Measurements from ENCODE around the gene PNMA3. TPM values are rescaled to one million over a fixed set of nuclear protein-coding genes. Genes with fewer than 3 reads are reported as not detected.

The PNMA3 gene
- total and polyA plus RNA-seq, 2 donors from 2014 or later: 1.7 to 4.3 TPM

GRCh38 chrX:153029162-153029561 lies 27.1 kb upstream of the PNMA3 start:
- H3K27me3 ChIP-seq (ENCODE audit: control insufficient read depth, insufficient read depth, low read length): no peaks in the 10 kb centered on the region
- FAIRE-seq: no peak
- no peak overlapping the region for H3K4me3 ChIP-seq (ENCODE audit: low read length in 3 of 3)
- no peaks in the 10 kb centered on the region for H3K4me1 ChIP-seq (ENCODE audit: control insufficient read depth in 2 of 3, insufficient read depth in 2 of 3, low read depth in 1 of 3, low read length in 3 of 3)
- intact Hi-C loops (cut with DNase I): no loop called here
- H3K36me3 ChIP-seq (ENCODE audit: control insufficient read depth in 2 of 3, insufficient read depth in 3 of 3, low read length in 3 of 3): no peaks in the 10 kb centered on the region
- no peak overlapping the region for H3K27ac ChIP-seq (ENCODE audit: low read depth in 2 of 2, low read length in 2 of 2)
- TF ChIP-seq, protein P1, sequence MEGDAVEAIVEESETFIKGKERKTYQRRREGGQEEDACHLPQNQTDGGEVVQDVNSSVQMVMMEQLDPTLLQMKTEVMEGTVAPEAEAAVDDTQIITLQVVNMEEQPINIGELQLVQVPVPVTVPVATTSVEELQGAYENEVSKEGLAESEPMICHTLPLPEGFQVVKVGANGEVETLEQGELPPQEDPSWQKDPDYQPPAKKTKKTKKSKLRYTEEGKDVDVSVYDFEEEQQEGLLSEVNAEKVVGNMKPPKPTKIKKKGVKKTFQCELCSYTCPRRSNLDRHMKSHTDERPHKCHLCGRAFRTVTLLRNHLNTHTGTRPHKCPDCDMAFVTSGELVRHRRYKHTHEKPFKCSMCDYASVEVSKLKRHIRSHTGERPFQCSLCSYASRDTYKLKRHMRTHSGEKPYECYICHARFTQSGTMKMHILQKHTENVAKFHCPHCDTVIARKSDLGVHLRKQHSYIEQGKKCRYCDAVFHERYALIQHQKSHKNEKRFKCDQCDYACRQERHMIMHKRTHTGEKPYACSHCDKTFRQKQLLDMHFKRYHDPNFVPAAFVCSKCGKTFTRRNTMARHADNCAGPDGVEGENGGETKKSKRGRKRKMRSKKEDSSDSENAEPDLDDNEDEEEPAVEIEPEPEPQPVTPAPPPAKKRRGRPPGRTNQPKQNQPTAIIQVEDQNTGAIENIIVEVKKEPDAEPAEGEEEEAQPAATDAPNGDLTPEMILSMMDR (IDR thresholded peaks at IDR 0.05; ENCODE audit: borderline replicate concordance, extremely low read depth, insufficient read depth): no peak
- no peak for DNase-seq
- H3K9ac ChIP-seq (ENCODE audit: low read length in 3 of 3): no peak overlapping the region
- no peaks in the 10 kb centered on the region for H3K9me3 ChIP-seq (ENCODE audit: control insufficient read depth in 2 of 3, insufficient read depth in 1 of 3, low read length in 3 of 3)

GRCh38 chrX:153029875-153030274 lies 26.4 kb upstream of the PNMA3 start:
- no peaks in the 10 kb centered on the region for H3K36me3 ChIP-seq (ENCODE audit: control insufficient read depth in 2 of 3, insufficient read depth in 3 of 3, low read length in 3 of 3)
- TF ChIP-seq, protein P1 (IDR thresholded peaks at IDR 0.05; ENCODE audit: borderline replicate concordance, extremely low read depth, insufficient read depth): no peak
- no peaks in the 10 kb centered on the region for H3K27me3 ChIP-seq (ENCODE audit: control insufficient read depth, insufficient read depth, low read length)
- DNase-seq (no peak), FAIRE-seq (no peak)
- H3K27ac ChIP-seq (ENCODE audit: low read depth in 2 of 2, low read length in 2 of 2): no peak overlapping the region
- H3K9me3 ChIP-seq (ENCODE audit: control insufficient read depth in 2 of 3, insufficient read depth in 1 of 3, low read length in 3 of 3): no peaks in the 10 kb centered on the region
- H3K4me1 ChIP-seq (ENCODE audit: control insufficient read depth in 2 of 3, insufficient read depth in 2 of 3, low read depth in 1 of 3, low read length in 3 of 3): no peaks in the 10 kb centered on the region
- intact Hi-C loops (cut with DNase I): no loop called here
- H3K4me3 ChIP-seq (ENCODE audit: low read length in 3 of 3): no peak overlapping the region
- H3K9ac ChIP-seq (ENCODE audit: low read length in 3 of 3): no peak overlapping the region

GRCh38 chrX:153030801-153031200 lies 25.5 kb upstream of the PNMA3 start:
- no peaks in the 10 kb centered on the region for H3K9me3 ChIP-seq (ENCODE audit: control insufficient read depth in 2 of 3, insufficient read depth in 1 of 3, low read length in 3 of 3)
- DNase-seq: no peak
- intact Hi-C loops (cut with DNase I): no loop called here
- TF ChIP-seq, protein P1 (IDR thresholded peaks at IDR 0.05; ENCODE audit: borderline replicate concordance, extremely low read depth, insufficient read depth): no peak
- no peak overlapping the region for H3K9ac ChIP-seq (ENCODE audit: low read length in 3 of 3)
- no peak overlapping the region for H3K27ac ChIP-seq (ENCODE audit: low read depth in 2 of 2, low read length in 2 of 2)
- no peaks in the 10 kb centered on the region for H3K36me3 ChIP-seq (ENCODE audit: control insufficient read depth in 2 of 3, insufficient read depth in 3 of 3, low read length in 3 of 3)
- H3K4me1 ChIP-seq (ENCODE audit: control insufficient read depth in 2 of 3, insufficient read depth in 2 of 3, low read depth in 1 of 3, low read length in 3 of 3): no peaks in the 10 kb centered on the region
- H3K4me3 ChIP-seq (ENCODE audit: low read length in 3 of 3): no peak overlapping the region
- H3K27me3 ChIP-seq (ENCODE audit: control insufficient read depth, insufficient read depth, low read length): no peaks in the 10 kb centered on the region
- FAIRE-seq: no peak
